AG04449 (cell line): ENCODE measurements around the gene KIAA0319L.

Experiments used
- CTCF ChIA-PET: fragments of 350-600 bp; formaldehyde crosslinking; extraction: SDS; loops from one replicate; lab custom pipeline; 2021; ENCODE audit warnings: antibody characterized with exemption; lab: Yijun Ruan, JAX
- POLR2A ChIA-PET: fragments of 400-600, 350-600 bp; formaldehyde crosslinking; extraction: SDS; loops from one replicate; lab custom pipeline; 2020; ENCODE audit warnings: antibody characterized with exemption, inconsistent platforms; lab: Yijun Ruan, JAX
- DNase-seq: peaks from one replicate; pipeline ENCODE4 v3.0.0-alpha.2; 2010; ENCODE audit warnings: low read depth, low spot score
- H3K4me3 ChIP-seq: 2 replicates; pipeline ENCODE4 v1.5.1; 2011; ENCODE audit warnings: low read depth, mild to moderate bottlenecking, control low read depth, low read length
- TF ChIP-seq, protein P1 (sequence below): IDR thresholded peaks from one replicate; pipeline ENCODE4 v1.5.1; 2011; ENCODE audit warnings: mild to moderate bottlenecking, moderate library complexity, low read length, control low read depth, inconsistent platforms; ENCODE audit not compliant: insufficient read depth; ENCODE audit errors: missing control alignments

The KIAA0319L gene

DNA sequence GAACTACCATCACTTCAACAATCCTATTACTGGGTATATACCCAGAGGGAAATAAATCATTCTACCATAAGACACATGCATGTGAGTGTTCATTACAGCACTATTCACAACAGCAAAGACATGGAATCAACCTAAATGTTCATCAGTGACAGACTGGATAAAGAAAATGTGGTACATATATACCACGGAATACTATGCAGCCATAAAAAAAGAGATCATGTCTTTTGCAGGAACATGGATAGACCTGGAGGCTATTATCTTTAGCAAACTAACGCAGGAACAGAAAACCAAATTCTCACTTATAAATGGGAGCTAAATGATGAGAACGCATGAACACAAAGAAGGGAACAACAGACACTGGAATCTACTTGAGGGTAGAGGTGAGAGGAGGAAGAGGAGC is 39.0 kb downstream of the KIAA0319L start:
- POLR2A ChIA-PET = no interaction called here
- TF ChIP-seq, protein P1, sequence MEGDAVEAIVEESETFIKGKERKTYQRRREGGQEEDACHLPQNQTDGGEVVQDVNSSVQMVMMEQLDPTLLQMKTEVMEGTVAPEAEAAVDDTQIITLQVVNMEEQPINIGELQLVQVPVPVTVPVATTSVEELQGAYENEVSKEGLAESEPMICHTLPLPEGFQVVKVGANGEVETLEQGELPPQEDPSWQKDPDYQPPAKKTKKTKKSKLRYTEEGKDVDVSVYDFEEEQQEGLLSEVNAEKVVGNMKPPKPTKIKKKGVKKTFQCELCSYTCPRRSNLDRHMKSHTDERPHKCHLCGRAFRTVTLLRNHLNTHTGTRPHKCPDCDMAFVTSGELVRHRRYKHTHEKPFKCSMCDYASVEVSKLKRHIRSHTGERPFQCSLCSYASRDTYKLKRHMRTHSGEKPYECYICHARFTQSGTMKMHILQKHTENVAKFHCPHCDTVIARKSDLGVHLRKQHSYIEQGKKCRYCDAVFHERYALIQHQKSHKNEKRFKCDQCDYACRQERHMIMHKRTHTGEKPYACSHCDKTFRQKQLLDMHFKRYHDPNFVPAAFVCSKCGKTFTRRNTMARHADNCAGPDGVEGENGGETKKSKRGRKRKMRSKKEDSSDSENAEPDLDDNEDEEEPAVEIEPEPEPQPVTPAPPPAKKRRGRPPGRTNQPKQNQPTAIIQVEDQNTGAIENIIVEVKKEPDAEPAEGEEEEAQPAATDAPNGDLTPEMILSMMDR = no peak
- no peak for DNase-seq
- CTCF ChIA-PET = interaction anchor here (0.8 to 1.6 kb wide), 4 partner anchors 23 to 67 kb away, joined by 3 to 7 read pairs (median 3); no protein-coding TSS in a partner anchor
- H3K4me3 ChIP-seq = no peak overlapping the region

DNA sequence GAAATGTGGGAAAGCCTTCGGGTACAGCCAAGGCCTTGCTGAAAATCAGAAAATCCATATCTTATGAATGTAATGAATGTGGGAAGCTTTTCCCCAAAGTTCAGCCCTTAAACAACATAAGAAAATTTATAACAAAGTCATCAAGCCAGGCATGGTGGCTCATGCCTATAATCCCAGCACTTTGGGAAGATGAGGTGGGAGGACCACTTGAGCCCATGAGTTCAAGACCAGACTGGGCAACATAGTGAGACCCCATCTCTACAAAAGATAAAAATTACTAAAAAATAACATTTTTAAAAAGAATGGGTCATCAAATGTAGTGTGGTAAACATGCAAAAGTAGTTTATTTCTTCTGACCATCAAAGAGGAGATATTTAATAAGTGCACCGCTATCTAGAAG is 45.9 kb downstream of the KIAA0319L start:
- POLR2A ChIA-PET = no interaction called here
- CTCF ChIA-PET = interaction anchor here (1.5 kb wide), 1 partner anchor 9 kb away, joined by 4 read pairs; no protein-coding TSS in a partner anchor
- TF ChIP-seq, protein P1 = no peak
- no peak for DNase-seq
- H3K4me3 ChIP-seq = no peak overlapping the region

DNA sequence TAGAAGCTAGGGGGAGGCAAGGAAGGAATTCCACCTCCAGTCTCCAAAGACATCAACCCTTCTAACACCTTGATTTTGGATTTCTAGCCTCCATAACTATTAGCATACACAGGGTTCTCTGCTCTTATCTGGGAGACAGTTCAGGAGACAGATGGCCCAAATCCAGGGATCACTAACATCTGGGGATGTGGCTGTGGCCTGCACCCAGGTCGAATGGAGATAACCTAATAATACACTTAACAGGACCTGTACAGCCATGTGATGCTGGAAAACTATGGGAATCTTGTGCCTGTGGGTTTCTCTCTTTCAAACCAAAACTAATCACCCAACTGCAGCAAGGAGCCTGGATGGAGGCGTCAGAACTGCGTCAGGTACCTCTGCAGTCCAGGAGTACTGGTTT is 47.6 kb downstream of the KIAA0319L start:
- ChIA-PET POLR2A (no interaction called here), CTCF (interaction anchor here (1.3 to 1.5 kb wide), 2 partner anchors 58 to 59 kb away, joined by 3 read pairs; no protein-coding TSS in a partner anchor)
- H3K4me3 ChIP-seq = no peak overlapping the region
- no peak for DNase-seq
- TF ChIP-seq, protein P1 = no peak

DNA sequence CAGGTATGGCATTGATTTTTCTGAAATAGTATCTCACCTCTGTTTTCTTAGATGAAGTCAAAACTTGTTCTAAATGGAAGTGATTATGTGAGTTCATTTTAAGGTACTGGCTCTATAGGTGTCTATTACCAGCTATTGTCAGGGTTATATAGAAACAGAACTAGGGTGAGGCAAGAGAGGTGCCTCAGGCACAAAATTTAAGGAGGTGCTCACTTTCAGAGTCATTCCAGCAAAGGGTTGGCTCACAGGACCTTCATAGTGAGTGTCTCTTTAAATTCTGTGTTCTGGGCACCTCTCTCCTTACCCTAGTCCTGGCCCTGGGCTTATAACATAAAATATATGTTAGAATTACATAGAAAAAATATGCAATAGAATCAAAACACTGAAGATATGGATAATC is 49.3 kb downstream of the KIAA0319L start:
- DNase-seq = no peak
- TF ChIP-seq, protein P1 = no peak
- no peak overlapping the region for H3K4me3 ChIP-seq
- ChIA-PET CTCF (interaction anchor here (1.3 kb wide), 1 partner anchor 56 kb away, joined by 3 read pairs; no protein-coding TSS in a partner anchor), POLR2A (no interaction called here)

DNA sequence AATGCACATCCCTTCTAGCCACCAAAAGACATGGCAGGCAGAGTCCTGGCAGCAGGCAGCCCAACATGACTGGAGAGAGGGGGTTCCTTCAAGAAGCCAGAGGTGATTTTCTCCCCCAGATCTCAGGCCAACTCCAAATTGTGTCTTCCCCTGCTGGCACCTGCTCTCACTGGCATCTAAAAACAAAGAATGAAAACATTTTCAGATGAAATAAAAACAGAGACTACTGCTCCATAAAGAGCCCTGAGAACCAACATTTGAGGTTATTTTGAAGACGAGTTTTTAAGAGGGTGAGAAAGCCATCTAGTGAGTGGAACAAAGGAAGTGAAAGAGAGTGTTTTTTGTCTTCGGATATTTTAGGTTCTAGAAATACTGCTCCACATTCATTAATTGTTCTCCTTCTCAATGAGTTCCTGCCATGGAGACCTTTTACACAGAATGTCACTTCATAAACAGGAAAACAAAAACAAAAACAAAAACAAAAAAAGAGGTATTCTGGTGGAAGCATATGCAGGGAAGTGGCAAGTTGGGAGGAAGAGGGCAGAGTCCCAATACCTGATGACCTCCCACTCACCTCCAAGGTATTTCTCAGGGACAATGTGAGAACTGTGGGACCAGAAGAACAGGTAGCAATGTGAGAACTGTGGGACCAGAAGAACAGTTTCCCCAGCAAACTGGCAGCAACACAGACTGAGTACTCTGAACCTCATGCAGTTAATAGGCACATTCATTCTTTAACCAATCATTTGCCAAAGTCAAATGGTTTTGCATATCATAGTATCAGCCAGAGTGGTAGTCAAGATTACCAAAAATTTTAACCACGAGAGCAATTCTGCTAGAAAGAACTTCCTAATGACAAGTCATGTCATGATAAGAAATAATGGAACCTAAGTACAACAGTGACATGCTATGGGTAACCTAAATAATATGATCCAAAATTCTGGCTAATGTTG is 50.0 kb downstream of the KIAA0319L start:
- H3K4me3 ChIP-seq = no peak overlapping the region
- TF ChIP-seq, protein P1 = no peak
- POLR2A ChIA-PET = no interaction called here
- no peak for DNase-seq
- CTCF ChIA-PET = interaction anchor here (0.9 to 1.5 kb wide), 2 partner anchors 19 to 56 kb away, joined by 3 to 4 read pairs; no protein-coding TSS in a partner anchor
